HepG2 (cell line): ENCODE results near the gene NFYC. TPM values are rescaled to one million over a fixed set of nuclear protein-coding genes. Genes with fewer than 3 reads are reported as not detected.

Source experiments
- ATF1 ChIP-seq: IDR thresholded peaks from 2 replicates; pipeline ENCODE4 v1.6.1; 2016; ENCODE audit warnings: mild to moderate bottlenecking, control low read depth
- BRD4 ChIP-seq: sonication (generic); formaldehyde crosslinking; IDR thresholded peaks from 2 replicates; pipeline ENCODE4 v1.4.0; 2020; ENCODE audit warnings: missing genetic modification reagents
- ESRRA ChIP-seq: sonication (generic); formaldehyde crosslinking; IDR thresholded peaks from 2 replicates; pipeline ENCODE4 v1.5.1; 2020; ENCODE audit warnings: mild to moderate bottlenecking, low read depth, missing genetic modification reagents
- HMGXB4 ChIP-seq, 2 experiments: sonication (generic) in 1 of 2; formaldehyde crosslinking in 1 of 2; IDR thresholded peaks; 2 replicates each; pipeline versions ENCODE4 v1.4.0 to v1.6.1; 2018 to 2020; ENCODE audit warnings: missing genetic modification reagents in 2 of 2, borderline replicate concordance in 1 of 2, low read depth in 1 of 2, mild to moderate bottlenecking in 1 of 2, missing biosample characterization in 1 of 2
- HNRNPUL1 ChIP-seq: fragments of 200-400 bp; formaldehyde crosslinking; IDR thresholded peaks from 2 replicates; pipeline ENCODE4 v1.6.1; 2017; ENCODE audit warnings: low read depth, mild to moderate bottlenecking, low read length, moderate library complexity
- MAFF ChIP-seq: IDR thresholded peaks from 2 replicates; pipeline ENCODE4 v1.6.1; 2011; ENCODE audit warnings: low read depth, low read length, improper control_type of control experiment
- MTF2 ChIP-seq: sonication (generic); formaldehyde crosslinking; IDR thresholded peaks from 2 replicates; pipeline ENCODE4 v1.5.0; 2020; ENCODE audit warnings: missing genetic modification reagents, borderline replicate concordance
- PPARG ChIP-seq: conservative IDR thresholded peaks from 2 replicates; pipeline ENCODE4 v1.6.1; 2016; ENCODE audit warnings: missing biosample characterization, missing genetic modification reagents
- SMC3 ChIP-seq: IDR thresholded peaks from 2 replicates; pipeline ENCODE4 v1.6.1; 2011; ENCODE audit warnings: low read length, improper control_type of control experiment
- TAF1 ChIP-seq: sonication (generic); formaldehyde crosslinking; IDR thresholded peaks from 2 replicates; pipeline ENCODE4 v1.4.0; 2020; ENCODE audit warnings: missing genetic modification reagents
- THAP11 ChIP-seq: IDR thresholded peaks from 2 replicates; pipeline ENCODE4 v1.6.1; 2016; ENCODE audit warnings: missing biosample characterization, missing genetic modification reagents
- ZFY ChIP-seq: sonication (generic); formaldehyde crosslinking; IDR thresholded peaks from 2 replicates; pipeline ENCODE4 v1.4.0; 2020; ENCODE audit warnings: missing genetic modification reagents
- ZNF318 ChIP-seq: sonication (generic); formaldehyde crosslinking; IDR thresholded peaks from 2 replicates; pipeline ENCODE4 v1.4.0; 2020; ENCODE audit warnings: mild to moderate bottlenecking, missing genetic modification reagents
- ZNF33A ChIP-seq: sonication (generic); formaldehyde crosslinking; IDR thresholded peaks from 2 replicates; pipeline ENCODE4 v1.5.1; 2020; ENCODE audit warnings: missing genetic modification reagents, mild to moderate bottlenecking, moderate library complexity, borderline replicate concordance
- ZNF557 ChIP-seq: sonication (generic); formaldehyde crosslinking; IDR thresholded peaks from 2 replicates; pipeline ENCODE4 v1.4.0; 2020; ENCODE audit warnings: missing genetic modification reagents
- polyA plus RNA-seq, 8 experiments: library from polyadenylated mRNA; depleted of rRNA in 3 of 8; stranded (reverse) in 7 of 8; unstranded in 1 of 8; fragments of >200 nt; fragmentation: Illumina TruSeq in 4 of 8; extraction: Trizol in 4 of 8; gene quantifications; 2 replicates each; pipeline versions ENCODE4 v1.2.1 to v1.2.3, GENCODE V29; 2011 to 2016; ENCODE audit warnings: low read depth in 4 of 8, missing spikeins in 1 of 8, mixed read lengths in 1 of 8; ENCODE audit not compliant: insufficient read depth in 1 of 8
- total RNA-seq, 5 experiments: library from RNA; depleted of rRNA; stranded (reverse); fragments of >200 nt; fragmentation: Illumina TruSeq; extraction: Trizol; gene quantifications; 2 replicates each; pipeline ENCODE4 v1.2.3, GENCODE V29; 2016; ENCODE audit warnings: low read depth in 1 of 5
- TF ChIP-seq, protein P1 (sequence below): sonication (generic); IDR thresholded peaks from 2 replicates; pipeline ENCODE4 v1.6.1; 2016; ENCODE audit warnings: low read depth, borderline replicate concordance
- TF ChIP-seq, protein P2 (sequence below): sonication (generic); formaldehyde crosslinking; IDR thresholded peaks from 2 replicates; pipeline ENCODE4 v1.4.0; 2020; ENCODE audit warnings: low read depth, mild to moderate bottlenecking, missing genetic modification reagents

The NFYC gene
- total and polyA plus RNA-seq, 2 of the 13 experiments (the other 11 are each of a cell fraction or from before 2014, with no cell fraction given) = 33.9 to 73.7 TPM

GRCh38 chr1:40691538-40692428, at the start of gene NFYC (continued):
- no peak for TF ChIP-seq ZNF318 (CRISPR knock-in tag)
- TF ChIP-seq ATF1 (CRISPR knock-in tag) = peak; percentile 62; the same call in 1 of the 2 replicates
- peak; percentile 98 for TF ChIP-seq BRD4 (CRISPR knock-in tag)
- TF ChIP-seq HNRNPUL1 = no peak
- no peak for TF ChIP-seq ZNF33A (CRISPR knock-in tag)
- TF ChIP-seq THAP11 (CRISPR knock-in tag) = peak; percentile 86
- no peak for TF ChIP-seq SMC3
- TF ChIP-seq PPARG = no peak
- TF ChIP-seq ZFY = peak; percentile 80
- TF ChIP-seq MTF2 (CRISPR knock-in tag) = peak; percentile 93
- TF ChIP-seq, protein P1, sequence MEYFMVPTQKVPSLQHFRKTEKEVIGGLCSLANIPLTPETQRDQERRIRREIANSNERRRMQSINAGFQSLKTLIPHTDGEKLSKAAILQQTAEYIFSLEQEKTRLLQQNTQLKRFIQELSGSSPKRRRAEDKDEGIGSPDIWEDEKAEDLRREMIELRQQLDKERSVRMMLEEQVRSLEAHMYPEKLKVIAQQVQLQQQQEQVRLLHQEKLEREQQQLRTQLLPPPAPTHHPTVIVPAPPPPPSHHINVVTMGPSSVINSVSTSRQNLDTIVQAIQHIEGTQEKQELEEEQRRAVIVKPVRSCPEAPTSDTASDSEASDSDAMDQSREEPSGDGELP = peak; percentile 54; the same call in 1 of the 2 replicates
- TF ChIP-seq, protein P2, sequence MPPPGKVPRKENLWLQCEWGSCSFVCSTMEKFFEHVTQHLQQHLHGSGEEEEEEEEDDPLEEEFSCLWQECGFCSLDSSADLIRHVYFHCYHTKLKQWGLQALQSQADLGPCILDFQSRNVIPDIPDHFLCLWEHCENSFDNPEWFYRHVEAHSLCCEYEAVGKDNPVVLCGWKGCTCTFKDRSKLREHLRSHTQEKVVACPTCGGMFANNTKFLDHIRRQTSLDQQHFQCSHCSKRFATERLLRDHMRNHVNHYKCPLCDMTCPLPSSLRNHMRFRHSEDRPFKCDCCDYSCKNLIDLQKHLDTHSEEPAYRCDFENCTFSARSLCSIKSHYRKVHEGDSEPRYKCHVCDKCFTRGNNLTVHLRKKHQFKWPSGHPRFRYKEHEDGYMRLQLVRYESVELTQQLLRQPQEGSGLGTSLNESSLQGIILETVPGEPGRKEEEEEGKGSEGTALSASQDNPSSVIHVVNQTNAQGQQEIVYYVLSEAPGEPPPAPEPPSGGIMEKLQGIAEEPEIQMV = peak; percentile 38
- no peak for TF ChIP-seq ZNF557 (CRISPR knock-in tag)
- peak; percentile 91 to 96 for TF ChIP-seq HMGXB4 (CRISPR knock-in tag; IDR thresholded peaks at IDR 0.05; ENCODE audit: borderline replicate concordance in 1 of 2, low read depth in 1 of 2)
- TF ChIP-seq TAF1 (CRISPR knock-in tag) = peak; percentile 96
- peak; percentile 18; the same call in 1 of the 2 replicates for TF ChIP-seq ESRRA (CRISPR knock-in tag)
- no peak for TF ChIP-seq MAFF
